GM19099 (cell line): ENCODE data around the gene CLASRP.
A peak's percentile ranks its signal among the peaks of the same experiment; 100 is the strongest.

ENCODE experiments used
- POLR2A ChIP-seq: IDR thresholded peaks from 3 replicates; pipeline ENCODE4 v1.6.1; 2011; ENCODE audit warnings: low read depth; ENCODE audit not compliant: insufficient read length; ENCODE audit errors: extremely low read depth

CLASRP gene

GRCh38 chr19:45090034-45090433 lies 51.2 kb downstream of the CLASRP start:
- TF ChIP-seq POLR2A: no peak

- no peak for TF ChIP-seq POLR2A
Observed at GRCh38 chr19:45090606-45091005, 51.8 kb downstream of the CLASRP start.

GRCh38 chr19:45091031-45091923 lies 52.4 kb downstream of the CLASRP start:
- TF ChIP-seq POLR2A: peak; percentile 67

- TF ChIP-seq POLR2A: peak; percentile 56
Observed at GRCh38 chr19:45092747-45093678, 54.2 kb downstream of the CLASRP start, which contains the start of gene PPP1R37. PPP1R37 (plus strand) TSS chr19:45093179; CDS start chr19:45093326, 147 bp downstream.

GRCh38 chr19:45094137-45094536 lies 55.3 kb downstream of the CLASRP start:
- no peak for TF ChIP-seq POLR2A

DNA sequence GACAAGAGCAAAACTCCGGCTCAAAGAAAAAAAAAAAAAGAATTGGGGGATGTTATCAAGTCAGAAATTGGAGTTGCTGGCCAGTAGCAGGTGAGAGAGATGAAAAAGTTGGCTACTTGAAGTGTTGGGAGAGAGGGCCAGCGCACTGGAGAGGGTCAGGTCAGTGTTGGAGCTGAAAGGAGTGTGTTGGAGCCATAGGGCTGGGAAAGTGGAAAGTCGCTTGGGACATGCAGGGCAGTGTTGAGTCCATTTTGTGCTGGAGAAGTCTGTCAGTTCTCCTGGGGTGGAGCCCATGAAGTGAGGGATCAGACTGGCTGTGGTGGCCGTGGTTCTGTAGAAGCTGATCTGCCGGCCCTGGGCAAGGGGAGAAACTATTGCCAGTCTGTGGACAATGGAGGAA lies 55.9 kb downstream of the CLASRP start:
- TF ChIP-seq POLR2A: no peak

DNA sequence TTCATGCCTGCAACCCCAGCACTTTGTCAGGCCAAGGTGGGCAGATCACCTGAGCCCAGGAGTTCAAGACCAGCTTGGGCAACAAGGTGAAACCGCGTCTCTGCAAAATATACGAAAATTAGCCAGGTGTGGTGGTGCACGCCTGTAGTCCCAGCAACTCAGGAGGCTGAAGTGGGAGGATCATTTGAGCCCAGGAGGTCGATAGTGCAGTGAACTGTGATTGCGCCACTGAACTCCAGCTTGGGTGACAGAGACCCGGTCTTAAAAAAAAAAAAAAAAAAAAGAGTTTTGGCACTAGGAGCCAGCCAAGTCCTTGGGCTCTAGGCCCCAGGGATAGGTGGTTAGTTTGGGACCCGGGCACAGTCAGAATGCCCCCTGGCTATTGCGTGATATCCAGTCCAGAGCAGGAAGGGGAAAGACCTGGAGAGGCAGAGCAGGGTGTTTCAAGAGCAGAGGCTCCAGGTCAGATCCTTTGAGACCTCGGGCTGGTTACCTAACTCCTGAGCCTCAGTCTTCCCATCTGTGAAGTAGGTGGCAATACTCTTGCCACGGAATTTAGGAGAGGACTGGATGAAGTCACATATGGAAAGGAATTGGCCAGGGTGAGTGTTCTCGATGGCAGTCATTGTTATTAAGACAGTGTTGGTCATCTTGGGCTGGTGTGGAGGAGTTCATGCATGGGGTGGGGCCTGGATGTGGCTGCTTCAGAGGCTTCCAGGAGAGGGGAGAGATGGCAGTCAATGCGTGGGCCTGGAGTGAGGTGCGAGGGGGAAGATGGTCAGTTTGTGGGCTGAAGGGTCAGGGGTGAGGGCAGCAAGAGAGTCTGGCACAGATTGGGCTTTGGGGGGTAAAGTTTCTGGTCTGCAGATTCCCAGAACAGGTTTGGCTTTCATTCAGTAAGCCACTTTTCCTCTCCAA lies 56.9 kb downstream of the CLASRP start:
- TF ChIP-seq POLR2A: no peak

DNA sequence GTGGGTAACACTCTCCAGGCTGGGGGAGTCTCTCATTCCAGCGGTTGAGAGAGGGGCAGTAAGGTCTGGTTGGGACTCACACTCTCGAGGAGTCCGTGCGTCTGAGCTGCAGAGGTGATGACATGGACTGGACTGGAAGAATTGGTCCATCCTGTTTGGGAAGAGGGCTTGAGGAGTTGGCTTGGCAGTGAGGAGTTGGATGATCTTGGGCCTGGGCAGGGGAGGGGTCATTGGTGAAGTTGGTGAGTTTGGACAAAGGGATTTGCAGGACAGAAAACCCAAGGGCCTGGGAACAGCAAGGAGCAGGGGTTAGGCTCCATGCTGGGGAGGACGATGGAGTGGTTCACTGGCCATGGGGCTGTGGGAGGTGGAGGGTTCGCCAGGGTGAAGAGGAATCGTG lies 57.9 kb downstream of the CLASRP start:
- no peak for TF ChIP-seq POLR2A

DNA sequence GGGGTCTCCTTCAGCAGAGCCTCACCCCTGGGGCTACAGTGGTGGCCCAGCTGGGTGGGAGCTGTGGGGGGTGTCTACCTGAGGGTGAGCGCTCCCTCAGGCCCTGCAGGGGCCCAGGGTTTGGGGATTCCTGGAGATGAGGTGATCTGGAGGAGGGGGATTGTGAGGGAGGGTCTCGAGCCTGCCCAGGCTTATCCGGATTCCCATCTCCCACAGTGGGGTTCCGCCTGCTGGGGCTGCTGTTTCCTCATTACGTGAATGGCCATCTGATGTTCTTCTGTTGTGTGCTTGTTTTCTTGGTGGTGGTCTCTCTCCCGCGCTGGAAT lies 58.6 kb downstream of the CLASRP start:
- TF ChIP-seq POLR2A: no peak

- no peak for TF ChIP-seq POLR2A
Observed at GRCh38 chr19:45097776-45098520, 59.1 kb downstream of the CLASRP start.

DNA sequence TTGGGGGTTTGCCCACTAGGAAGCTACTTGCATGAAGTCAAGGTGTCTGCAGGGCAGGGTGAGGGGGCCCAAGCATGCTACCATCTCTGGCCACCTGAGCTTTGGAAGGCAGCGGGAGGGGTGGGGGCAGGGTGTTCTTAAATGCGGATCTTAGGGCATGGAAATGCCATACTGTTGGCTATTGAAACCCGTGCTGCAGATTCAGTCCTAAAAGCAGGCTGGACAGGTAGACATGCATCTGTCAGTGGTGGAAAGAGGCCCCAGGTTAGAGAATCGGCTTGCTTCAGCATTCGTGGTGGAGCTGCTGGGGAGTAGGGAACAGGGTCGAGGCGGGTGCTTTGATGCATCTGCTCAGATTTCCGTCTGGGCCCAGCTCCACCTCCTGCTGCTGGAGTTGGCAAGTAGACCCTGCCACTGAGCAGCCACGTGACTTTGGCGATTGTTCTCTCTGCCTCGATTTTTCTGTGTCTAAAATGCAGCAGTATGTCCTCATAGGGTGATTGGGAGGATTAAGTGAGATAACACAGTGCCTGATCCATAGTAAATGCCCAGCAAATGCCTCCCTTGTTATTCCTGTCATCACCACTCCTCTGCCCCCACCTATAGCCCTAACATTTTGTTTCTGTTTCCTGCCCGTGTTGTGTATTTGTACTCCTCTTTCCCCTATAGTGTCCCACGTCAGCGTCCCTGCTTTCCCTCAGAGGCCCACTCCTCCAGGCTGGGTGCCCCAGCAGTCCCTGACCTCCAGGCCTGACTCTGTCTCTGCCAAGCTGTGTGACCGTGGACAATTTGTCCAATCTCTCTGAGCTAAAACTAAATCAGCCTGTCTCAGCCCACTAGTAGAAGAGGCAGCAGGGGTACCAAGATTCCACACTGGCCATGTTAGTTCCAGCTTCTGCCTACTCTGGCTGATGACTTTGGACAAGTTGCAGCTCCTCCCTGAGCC lies 59.9 kb downstream of the CLASRP start:
- no peak for TF ChIP-seq POLR2A

DNA sequence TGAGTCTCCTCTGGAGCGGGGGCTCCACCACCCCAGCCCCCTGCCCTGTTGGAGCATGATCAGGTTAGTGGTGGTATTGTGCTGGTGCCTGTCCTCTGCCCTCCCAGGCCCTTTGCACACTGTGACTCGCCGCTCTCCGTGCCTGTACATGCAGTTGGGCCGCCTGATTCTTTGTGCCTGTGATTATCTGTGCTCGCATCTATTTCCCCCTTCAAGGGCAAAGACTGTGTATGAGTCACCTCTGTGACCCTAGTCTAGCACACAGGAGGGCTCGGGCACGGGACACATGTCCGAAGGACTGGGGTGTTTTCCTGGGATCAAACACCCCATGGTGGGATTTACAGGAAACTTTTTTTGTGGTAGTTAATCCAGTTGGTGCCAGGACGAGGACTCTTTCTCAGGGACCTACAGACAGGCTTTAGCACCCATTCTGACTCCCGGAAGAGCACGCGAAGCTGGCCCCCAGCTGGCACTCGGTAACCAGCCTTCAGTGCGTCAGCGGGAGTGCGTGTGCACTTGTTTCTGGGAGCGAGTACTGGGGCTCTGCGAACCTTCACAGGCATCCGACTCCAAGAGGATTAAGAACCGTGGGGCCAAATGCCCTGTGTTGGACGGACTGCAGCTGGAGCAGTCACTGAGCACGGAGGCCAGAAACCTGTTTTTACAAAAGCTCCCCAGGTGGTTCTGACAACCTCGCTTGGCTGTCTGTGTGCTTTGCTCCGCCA lies 60.8 kb downstream of the CLASRP start:
- TF ChIP-seq POLR2A: no peak
